Measurements from ENCODE around the gene CSTPP1.

CSTPP1 gene

GRCh38 chr11:47010179-47010578 is 73.6 kb downstream of the CSTPP1 start:
- TF ChIP-seq ZFX (IDR thresholded peaks at IDR 0.05; ENCODE audit: borderline replicate concordance) (no peak), CTCF (IDR thresholded peaks at IDR 0.05) (no peak)
- no peak overlapping the region for H3K27ac ChIP-seq

GRCh38 chr11:47014097-47014496 is 77.5 kb downstream of the CSTPP1 start:
- H3K27ac ChIP-seq: no peak overlapping the region
- TF ChIP-seq ZFX (IDR thresholded peaks at IDR 0.05; ENCODE audit: borderline replicate concordance) (no peak), CTCF (IDR thresholded peaks at IDR 0.05) (no peak)

GRCh38 chr11:47018637-47019036 is 82.1 kb downstream of the CSTPP1 start:
- no peak overlapping the region for H3K27ac ChIP-seq
- TF ChIP-seq ZFX (IDR thresholded peaks at IDR 0.05; ENCODE audit: borderline replicate concordance): no peak
- no peak for TF ChIP-seq CTCF (IDR thresholded peaks at IDR 0.05)

- TF ChIP-seq ZFX (IDR thresholded peaks at IDR 0.05; ENCODE audit: borderline replicate concordance) (no peak), CTCF (IDR thresholded peaks at IDR 0.05) (no peak)
- H3K27ac ChIP-seq: no peak overlapping the region
Measured at GRCh38 chr11:47020793-47021526, 84.4 kb downstream of the CSTPP1 start.

- H3K27ac ChIP-seq: no peak overlapping the region
- TF ChIP-seq ZFX (IDR thresholded peaks at IDR 0.05; ENCODE audit: borderline replicate concordance): no peak
- no peak for TF ChIP-seq CTCF (IDR thresholded peaks at IDR 0.05)
Measured at GRCh38 chr11:47021527-47021818, 84.9 kb downstream of the CSTPP1 start.

GRCh38 chr11:47021965-47022364 is 85.4 kb downstream of the CSTPP1 start:
- no peak for TF ChIP-seq ZFX (IDR thresholded peaks at IDR 0.05; ENCODE audit: borderline replicate concordance)
- no peak for TF ChIP-seq CTCF (IDR thresholded peaks at IDR 0.05)
- no peak overlapping the region for H3K27ac ChIP-seq

- no peak overlapping the region for H3K27ac ChIP-seq
- no peak for TF ChIP-seq CTCF (IDR thresholded peaks at IDR 0.05)
- TF ChIP-seq ZFX (IDR thresholded peaks at IDR 0.05; ENCODE audit: borderline replicate concordance): no peak
Measured at GRCh38 chr11:47028195-47029093, 91.9 kb downstream of the CSTPP1 start.

Measured in 22Rv1 (cell line).